GM08714 (cell line): ENCODE data around the gene SYNE2.

Source experiments
- H3K4me3 ChIP-seq: fragments of 200-500 bp; sonication (Bioruptor generic); 2 replicates; pipeline ENCODE4 v1.5.1; 2014; ENCODE audit warnings: mild to moderate bottlenecking, low read length, inconsistent platforms
- ZNF274 ChIP-seq: IDR thresholded peaks from 2 replicates; pipeline ENCODE4 v1.6.1; 2012; ENCODE audit warnings: mild to moderate bottlenecking, low read depth, low read length

The SYNE2 gene

GRCh38 chr14:63982629-63983028 is 129.8 kb downstream of the SYNE2 start:
- no peak for TF ChIP-seq ZNF274
- no peak overlapping the region for H3K4me3 ChIP-seq

DNA sequence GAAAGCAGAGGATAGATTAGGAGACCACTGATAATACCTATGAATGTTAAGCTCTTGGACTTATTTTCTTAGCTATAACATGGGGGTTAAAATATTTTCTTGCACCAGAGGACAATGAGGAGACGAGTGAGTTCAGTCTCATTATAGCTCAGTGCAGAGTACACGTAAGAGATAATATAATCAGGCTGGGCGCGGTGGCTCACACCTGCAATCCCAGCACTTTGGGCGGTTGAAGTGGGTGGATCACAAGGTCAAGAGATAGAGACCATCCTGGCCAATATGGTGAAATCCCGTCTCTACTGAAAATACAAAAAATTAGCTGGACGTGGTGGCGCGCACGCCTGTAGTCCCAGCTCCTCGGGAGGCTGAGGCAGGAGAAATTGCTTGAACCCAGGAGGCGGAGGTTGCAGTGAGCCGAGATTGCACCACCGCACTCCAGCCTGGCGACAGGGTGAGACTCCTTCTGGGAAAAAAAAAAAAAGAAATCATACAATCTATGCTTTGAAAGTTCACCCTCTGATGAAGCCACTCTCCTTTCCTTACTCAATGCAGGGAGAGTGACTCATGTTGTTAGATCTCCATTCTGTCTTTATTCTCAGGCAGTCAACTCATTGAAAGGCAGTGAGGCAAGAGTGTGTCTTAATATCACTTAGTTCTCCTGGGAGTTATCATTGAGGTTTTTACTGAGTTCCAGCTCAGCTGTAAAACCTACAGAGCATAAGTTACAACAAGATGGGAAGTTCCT is 134.2 kb downstream of the SYNE2 start:
- H3K4me3 ChIP-seq, result no peak overlapping the region
- no peak for TF ChIP-seq ZNF274

DNA sequence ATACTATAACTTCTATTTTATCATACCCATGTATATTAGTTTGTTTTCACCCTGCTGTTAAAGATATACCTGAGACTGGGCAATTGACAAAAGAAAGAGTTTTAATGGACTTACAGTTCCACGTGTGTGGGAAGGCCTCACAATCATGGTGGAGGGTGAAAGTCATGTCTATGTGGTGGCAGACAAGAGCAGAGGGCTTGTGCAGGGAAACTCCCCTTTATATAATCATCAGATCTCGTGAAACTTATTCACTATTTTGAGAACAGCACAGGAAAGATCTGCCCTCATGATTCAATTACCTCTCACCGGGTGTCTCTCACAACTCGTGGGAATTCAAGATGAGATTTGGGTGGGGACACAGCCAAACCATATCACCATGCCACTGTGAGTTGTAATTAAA is 135.8 kb downstream of the SYNE2 start:
- no peak for TF ChIP-seq ZNF274
- no peak overlapping the region for H3K4me3 ChIP-seq

DNA sequence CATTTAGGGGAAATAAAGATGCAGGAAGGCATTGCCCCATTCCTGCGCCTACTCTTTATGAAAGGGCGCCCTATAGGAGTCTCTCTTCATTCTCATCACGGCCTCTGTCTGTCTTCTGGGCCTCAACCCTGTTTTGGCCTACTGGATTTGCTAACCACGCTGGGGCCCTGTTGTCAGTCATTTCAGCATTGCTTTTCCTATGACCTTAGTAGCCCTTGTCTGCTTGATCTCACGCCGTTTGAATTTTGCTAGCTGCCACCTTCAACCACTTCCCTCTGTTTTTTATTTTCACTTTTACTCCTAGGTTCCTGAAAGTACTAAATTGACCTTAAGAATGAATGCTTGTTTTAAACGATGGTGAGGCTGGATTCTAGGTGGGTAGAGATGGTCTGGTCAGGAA is 139.0 kb downstream of the SYNE2 start:
- H3K4me3 ChIP-seq, result no peak overlapping the region; the same call in 1 of the 2 replicates
- TF ChIP-seq ZNF274, result no peak

- no peak overlapping the region for H3K4me3 ChIP-seq
- no peak for TF ChIP-seq ZNF274
Observed at GRCh38 chr14:63992858-63993257, 140.1 kb downstream of the SYNE2 start.

- no peak overlapping the region for H3K4me3 ChIP-seq
- no peak for TF ChIP-seq ZNF274
Observed at GRCh38 chr14:63993992-63994391, 141.2 kb downstream of the SYNE2 start.

GRCh38 chr14:63995285-63995684 is 142.5 kb downstream of the SYNE2 start:
- H3K4me3 ChIP-seq, result no peak overlapping the region
- no peak for TF ChIP-seq ZNF274

GRCh38 chr14:63996016-63996415 is 143.2 kb downstream of the SYNE2 start:
- H3K4me3 ChIP-seq, result no peak overlapping the region
- TF ChIP-seq ZNF274, result no peak

- no peak overlapping the region for H3K4me3 ChIP-seq
- no peak for TF ChIP-seq ZNF274
Observed at GRCh38 chr14:63996625-63997220, 143.9 kb downstream of the SYNE2 start.

- no peak for TF ChIP-seq ZNF274
- H3K4me3 ChIP-seq, result no peak overlapping the region
Observed at GRCh38 chr14:64000749-64001148, 147.9 kb downstream of the SYNE2 start.

- no peak overlapping the region for H3K4me3 ChIP-seq
- no peak for TF ChIP-seq ZNF274
Observed at GRCh38 chr14:64005822-64006221, 153.0 kb downstream of the SYNE2 start.

DNA sequence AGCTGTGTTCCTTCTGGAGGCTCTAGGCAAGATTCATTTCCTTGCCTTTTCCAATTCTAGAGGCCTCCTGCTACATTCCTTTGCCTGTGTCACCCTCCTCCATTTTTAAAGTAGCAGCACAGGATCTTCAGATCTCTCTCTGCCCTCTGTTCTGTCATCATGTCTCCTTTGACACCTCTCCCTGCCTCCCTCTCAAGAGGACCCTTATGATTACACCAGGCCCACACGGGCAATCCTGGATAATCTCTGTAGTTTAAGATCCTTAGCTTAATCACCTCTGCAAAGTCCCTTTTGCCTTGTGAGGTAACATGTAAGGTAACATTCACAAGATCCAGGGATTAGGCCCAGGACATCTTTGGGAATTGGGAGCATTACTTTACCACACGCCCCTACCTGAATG is 155.2 kb downstream of the SYNE2 start:
- no peak for TF ChIP-seq ZNF274
- no peak overlapping the region for H3K4me3 ChIP-seq

GRCh38 chr14:64012003-64012402 is 159.2 kb downstream of the SYNE2 start:
- no peak overlapping the region for H3K4me3 ChIP-seq
- TF ChIP-seq ZNF274, result no peak

DNA sequence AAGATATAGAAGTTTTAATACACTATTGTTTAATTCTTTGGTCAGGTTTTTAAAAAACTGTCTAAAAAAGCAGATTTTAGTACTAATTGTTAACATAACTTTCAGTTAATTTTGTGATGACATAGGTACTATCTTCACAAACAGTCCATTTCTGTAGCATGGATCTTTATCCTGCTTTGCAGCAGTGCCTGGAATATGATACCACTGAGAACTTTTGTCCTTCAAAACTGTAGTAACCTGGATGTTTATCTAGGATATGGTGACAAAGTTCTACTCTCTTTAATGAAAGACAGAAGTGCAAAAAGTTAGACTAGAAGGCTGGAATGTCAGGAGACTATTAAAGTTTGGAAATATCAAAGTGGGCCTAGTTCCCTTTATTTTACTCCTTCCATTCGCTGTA is 159.9 kb downstream of the SYNE2 start:
- no peak overlapping the region for H3K4me3 ChIP-seq
- TF ChIP-seq ZNF274, result no peak

GRCh38 chr14:64025479-64025878 is 172.7 kb downstream of the SYNE2 start:
- no peak overlapping the region for H3K4me3 ChIP-seq
- no peak for TF ChIP-seq ZNF274
